Skin epidermis (tissue), 12 donors: ENCODE results near the gene YBX1.
A peak's percentile ranks its signal among the peaks of the same experiment; 100 is the strongest.

Experiments used
- H3K27ac ChIP-seq, 21 experiments: fragments of 200-600 bp; sonication (generic) in 11 of 21; one replicate each; pipeline ENCODE4 v1.5.0; 2020; ENCODE audit warnings: mild to moderate bottlenecking in 3 of 21, inconsistent platforms in 2 of 21, moderate library complexity in 2 of 21
- H3K4me3 ChIP-seq, 7 experiments: fragments of 200-600 bp; sonication (generic) in 2 of 7; one replicate each; pipeline ENCODE4 v1.5.0; 2020; ENCODE audit warnings: inconsistent platforms in 2 of 7, mild to moderate bottlenecking in 2 of 7, moderate library complexity in 1 of 7

Gene YBX1

DNA sequence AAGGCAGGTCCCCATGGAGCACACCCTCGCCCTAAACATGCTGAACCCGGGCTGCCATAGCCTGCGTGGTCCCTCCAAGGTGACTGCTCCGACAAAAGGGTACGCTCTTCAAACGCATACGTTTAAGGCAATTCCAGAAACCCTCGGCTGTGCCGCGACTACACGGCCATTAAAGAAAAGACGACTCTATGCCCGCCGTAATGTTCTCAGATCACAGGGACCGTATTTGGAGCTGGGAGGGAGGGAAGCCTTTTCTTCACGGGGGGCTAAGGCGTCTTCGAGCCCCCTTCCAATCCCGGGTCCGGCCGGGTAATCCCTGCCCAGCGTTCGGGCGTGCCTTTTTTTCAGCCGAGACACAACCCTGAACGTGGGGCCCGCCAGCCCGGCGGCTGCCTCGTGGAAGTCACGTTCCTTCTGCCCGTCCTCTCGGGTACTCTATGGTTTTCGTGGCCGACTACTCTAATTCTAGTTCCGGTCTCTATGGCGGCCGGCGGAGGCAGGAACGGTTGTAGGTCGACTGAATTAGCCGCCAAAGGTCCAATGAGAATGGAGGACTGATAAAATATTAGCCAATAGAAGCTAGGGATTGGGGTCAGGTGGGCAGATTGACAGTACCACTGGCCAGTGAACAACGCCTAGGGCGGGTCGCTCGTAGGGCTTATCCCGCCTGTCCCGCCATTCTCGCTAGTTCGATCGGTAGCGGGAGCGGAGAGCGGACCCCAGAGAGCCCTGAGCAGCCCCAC is at the start of gene YBX1:
YBX1 (plus strand) TSS at position 678 of the 743 bp plus-strand sequence. CDS start 148 bp downstream, outside the sequence.
- peak within 1 kb of the TSS; percentile 64 to 98 (median 90) for H3K4me3 ChIP-seq
- peak within 1 kb of the TSS; percentile 79 to 100 (median 95) for H3K27ac ChIP-seq

DNA sequence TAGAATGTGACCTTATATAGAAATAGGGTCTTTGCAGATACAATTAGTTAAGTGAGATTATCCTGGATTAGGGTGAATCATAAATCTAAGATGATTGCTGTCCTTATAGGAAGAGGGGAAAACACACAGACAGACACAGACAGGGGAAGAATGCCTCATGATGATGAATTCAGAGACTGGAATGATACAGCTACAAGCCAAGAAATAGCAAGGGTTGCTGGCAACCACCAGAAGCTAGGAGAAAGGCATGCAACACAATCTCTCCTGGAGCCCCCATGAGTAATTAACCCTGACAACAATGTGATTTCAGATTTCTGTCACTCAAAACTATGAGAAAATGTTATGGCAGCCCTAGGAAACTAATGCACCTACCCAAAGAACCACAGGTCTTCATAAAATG is 43.1 kb upstream of the YBX1 start:
- Histone ChIP-seq H3K4me3 (no peak overlapping the region), H3K27ac (no peak overlapping the region)

DNA sequence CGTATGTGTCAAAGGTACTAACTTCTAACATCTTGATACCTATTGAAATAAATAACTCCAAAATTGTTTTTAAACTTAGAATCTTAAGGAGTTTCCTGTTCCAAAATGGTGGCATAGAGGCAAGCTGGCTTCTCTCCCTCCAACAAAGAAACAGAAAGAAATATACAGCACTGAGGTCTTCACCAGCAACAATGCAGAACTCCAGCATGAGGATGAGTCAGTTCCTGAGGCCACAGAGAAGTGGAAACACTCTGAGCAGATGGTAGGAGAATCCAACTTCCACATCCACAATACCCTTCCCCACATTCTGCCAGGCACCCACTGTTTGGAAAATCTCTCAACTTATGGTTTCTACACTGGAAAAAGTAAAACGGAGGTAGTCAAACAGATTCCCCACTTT is 36.2 kb upstream of the YBX1 start:
- Histone ChIP-seq H3K27ac (no peak overlapping the region), H3K4me3 (no peak overlapping the region)

DNA sequence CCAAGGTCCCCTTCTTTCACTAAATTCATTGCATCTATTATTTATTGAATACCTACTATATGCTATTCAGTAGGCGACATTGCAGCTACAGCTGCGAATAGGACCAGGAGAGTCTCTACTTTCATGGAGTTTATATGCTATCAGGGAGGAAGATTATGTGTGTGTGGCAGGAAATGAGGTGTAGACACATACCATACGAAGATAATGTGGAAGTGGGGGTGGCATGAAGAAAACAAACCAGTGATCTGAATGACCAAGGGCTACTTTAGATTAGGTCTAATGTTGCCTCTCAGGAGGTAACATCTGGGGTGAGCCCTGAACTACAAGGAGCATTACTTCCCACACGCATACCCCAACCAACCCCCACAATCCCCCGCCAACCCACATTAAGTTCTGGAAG is 25.0 kb upstream of the YBX1 start:
- Histone ChIP-seq H3K4me3 (peak overlapping the region in 2 of 7 experiments; percentile 61 to 70), H3K27ac (peak overlapping the region in 11 of 21 experiments; percentile 70 to 91 (median 83))

DNA sequence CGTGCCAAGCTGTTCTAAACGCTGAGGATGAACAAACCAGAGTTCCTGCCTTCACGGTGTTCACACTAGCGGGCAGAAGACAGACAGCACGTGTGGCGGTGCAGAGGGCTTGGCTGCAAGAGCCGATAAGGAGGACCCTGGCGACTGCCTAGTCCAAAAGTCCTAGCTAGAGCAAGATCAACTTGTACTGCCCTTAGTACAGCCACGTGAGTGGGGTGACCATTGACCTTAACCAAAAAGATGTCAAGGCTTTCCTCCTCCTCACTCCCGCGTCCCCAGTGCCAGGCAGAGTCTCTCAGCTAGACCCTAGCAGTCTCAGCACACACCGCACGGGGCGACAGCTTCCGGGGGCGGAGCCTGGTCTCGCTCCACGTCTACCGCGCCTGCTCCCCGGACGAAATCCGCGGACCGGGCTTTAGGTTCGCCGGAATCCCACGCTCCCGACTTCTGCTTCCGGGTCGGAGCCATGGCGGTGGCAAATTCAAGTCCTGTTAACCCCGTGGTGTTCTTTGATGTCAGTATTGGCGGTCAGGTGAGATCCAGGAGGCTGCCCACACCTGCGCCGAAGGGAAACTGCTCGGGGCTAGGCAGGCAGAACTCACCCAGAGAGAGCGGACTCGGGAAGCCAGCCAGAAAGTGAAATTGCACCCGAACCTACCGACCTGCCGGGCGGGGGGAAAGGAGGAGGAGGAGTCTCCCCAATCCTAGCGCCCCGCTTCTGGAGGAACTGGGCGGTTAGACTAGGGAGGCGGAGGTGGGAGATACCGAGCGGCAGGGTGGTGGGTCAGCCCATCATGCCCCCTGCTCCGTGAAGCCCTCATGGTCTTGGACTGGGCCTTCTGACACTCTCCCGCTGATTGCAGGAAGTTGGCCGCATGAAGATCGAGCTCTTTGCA is 24.0 kb upstream of the YBX1 start, which contains the start of gene PPIH:
PPIH (plus strand) TSS at position 443 of the 896 bp plus-strand sequence; CDS start at position 467, 24 bp downstream.
- Histone ChIP-seq H3K27ac (peak within 1 kb of the TSS in 20 of 21 experiments; percentile 59 to 92 (median 82)), H3K4me3 (peak within 1 kb of the TSS; percentile 58 to 94 (median 73))

DNA sequence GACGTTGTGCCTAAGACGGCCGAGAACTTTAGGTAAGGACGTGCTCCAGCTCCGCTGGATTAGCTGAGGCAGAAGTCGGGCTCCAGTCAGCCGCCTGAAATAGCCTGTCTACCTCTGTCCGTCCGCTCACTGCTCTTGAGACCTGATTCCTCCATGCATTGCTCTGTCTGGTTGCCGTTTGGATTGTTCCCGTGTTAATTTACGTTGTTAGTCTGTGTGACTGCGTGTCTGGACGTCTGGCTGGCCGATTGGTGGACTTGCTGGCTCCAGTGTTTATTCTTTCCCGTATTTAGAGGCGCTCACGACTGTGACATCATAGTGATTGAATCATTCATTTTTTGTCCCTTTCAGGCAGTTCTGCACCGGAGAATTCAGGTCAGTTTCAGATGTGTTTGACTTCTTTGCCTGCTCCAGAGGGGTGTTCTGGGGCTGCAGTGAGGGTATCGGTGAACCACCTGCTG is 23.3 kb upstream of the YBX1 start:
- Histone ChIP-seq H3K4me3 (peak overlapping the region; percentile 58 to 94 (median 73)), H3K27ac (peak overlapping the region in 20 of 21 experiments; percentile 41 to 92 (median 82))

DNA sequence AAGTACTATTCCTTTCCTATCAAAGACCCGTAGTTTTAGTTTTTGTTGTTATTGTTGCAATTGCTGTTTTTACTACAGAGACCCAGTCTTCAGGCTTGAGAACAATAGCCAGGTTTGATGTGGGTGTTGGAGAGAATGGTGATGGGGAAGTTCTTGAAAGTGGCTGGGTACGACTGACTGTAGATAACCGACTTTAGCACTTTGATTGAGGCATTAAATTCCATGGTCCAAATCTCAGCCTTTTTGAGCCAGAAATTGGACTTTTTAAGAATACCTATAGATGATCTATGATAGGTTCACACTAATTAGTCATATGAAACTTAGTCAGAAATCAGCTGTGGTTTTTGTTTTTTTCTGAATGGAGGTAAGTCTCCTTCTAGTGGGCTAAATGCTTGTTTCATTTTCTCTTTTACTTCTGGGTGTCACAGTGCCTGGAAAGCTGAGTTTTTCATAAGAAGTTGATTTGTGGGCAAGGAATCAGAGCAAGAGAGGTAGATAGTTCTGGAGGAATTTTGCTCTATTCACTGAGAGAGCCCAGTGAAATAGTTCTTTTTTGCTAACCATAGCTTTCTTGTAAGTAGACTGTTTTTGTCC is 21.2 kb upstream of the YBX1 start:
- Histone ChIP-seq H3K27ac (no peak overlapping the region), H3K4me3 (no peak overlapping the region)

DNA sequence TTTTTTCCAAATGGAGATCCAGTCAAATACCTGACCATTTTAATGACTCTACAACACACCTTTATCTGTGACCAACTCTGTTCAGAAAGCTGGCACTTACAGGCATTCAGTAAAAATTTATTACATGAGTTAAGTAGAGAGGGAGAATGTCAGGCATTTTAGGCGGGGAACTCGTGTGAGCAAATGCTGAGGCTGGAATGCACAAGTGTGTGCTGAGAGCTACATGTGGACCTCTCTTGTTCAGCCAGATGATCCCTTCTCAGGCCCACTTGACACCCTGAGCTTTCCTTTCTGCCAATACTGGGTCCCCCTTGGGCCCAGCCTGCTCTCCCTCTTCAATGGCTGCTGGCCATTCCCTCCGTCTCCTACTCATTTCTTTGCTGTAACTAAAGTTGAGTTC is 12.3 kb upstream of the YBX1 start:
- H3K27ac ChIP-seq = no peak overlapping the region

DNA sequence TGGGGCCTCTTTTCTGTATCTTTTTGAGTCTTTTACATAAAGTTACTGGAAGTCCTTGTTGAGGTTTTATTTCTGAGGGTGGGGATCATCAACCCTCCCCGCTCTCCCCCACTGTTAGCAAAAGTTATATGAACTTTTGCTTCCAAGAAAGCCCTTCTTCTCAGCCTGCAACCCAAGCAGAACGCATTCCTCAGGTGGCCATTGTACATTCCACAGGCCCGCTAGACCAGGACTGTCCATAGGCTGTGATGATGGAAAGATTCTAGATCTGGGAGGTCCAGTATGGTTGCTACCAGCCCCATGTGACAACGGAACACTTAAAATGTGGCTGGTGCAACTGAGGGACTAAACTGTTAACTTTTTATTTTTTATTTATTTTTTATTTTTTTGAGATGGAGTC is 11.8 kb upstream of the YBX1 start:
- H3K27ac ChIP-seq = no peak overlapping the region
- no peak overlapping the region for H3K4me3 ChIP-seq

More for the DNA sequence above, 12.3 kb upstream of the YBX1 start:
- no peak overlapping the region for H3K4me3 ChIP-seq

DNA sequence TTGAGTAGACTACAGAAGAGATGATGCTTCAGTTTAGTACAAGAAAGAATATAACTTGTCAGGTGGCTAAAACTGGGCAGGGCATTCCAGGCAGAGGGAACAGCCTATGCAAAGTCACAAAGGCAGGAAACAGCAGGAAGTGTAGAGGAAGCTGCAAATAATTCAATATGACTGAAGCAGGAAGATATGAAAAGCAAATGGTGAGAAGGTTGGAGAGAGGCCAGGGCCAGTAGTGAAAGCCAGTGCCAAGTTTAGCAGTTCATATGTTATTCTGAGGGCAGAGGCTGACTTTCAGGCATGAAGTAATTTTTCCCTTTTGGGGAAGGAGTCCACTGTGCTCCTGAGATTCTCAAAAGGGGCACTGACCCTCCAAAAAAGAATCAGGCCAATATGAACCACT is 8.0 kb upstream of the YBX1 start:
- Histone ChIP-seq H3K4me3 (no peak overlapping the region), H3K27ac (peak overlapping the region in 1 of 21 experiments; percentile 30)

DNA sequence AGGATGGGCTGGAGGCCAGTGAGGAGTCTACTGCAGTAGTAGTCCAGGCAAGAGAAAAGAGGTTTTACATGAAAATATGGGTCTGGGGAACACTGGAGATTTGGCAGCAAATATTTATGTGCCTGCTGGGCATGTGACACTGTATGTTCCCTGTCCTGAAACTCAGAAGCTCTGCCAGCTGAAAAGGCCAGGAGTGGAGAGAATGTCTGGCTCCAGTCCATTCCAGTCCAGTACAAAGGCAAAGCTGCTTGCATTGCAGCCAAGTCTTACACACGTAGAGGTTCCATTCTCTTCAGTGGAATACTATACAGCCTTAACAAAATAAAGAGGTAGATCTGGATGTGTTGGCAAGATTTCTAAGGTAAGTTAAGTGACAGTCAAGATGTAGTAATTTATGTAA is 7.5 kb upstream of the YBX1 start:
- H3K27ac ChIP-seq = peak overlapping the region in 1 of 21 experiments; percentile 30
- H3K4me3 ChIP-seq = no peak overlapping the region

DNA sequence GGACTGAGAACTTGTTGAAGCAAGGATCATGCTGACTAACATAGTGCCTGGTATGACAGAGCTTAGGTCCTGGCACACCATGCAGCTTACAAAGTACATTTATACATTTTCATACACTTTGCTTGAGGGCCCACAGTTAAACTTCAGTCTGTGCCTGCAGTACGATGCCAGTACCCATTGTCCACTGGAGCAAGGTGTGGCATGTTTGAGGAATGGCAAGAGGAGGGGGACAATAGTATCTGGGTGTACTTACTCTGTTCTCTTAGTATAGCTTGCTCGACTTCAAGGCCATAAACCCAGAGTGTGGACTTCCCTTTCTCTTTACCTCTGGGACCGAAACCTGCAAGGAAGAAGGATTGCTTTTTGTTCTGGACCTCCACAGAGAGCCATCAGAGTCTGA is 6.8 kb upstream of the YBX1 start:
- H3K4me3 ChIP-seq = no peak overlapping the region
- H3K27ac ChIP-seq = no peak overlapping the region

DNA sequence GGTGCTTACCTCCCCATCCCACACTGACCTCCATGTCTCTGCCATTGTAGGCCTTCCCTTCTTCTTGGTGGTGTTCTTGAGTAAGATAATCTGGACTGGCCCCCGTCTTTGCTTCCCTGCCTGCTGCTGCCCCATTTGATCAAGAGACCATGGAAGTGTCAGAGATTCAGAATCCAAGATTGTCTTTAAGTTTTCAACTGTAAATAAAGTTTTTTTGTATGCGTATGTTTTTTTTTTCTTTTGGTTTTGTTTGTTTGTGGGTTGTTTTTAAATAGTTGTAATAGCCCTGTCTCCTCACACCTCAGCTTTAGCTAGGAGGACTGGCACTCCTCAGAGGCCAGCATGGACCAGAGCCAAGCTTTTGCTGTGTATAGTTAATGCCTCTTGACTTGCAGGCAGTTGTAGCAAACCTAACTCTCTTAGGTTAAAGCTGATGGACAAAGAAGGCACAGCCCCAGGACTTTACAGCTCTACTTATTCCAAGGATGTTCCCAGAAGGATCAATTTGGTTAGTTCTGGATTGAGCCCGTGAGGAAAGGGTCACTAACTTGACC is 5.6 kb upstream of the YBX1 start:
- Histone ChIP-seq H3K4me3 (no peak overlapping the region), H3K27ac (no peak overlapping the region)

DNA sequence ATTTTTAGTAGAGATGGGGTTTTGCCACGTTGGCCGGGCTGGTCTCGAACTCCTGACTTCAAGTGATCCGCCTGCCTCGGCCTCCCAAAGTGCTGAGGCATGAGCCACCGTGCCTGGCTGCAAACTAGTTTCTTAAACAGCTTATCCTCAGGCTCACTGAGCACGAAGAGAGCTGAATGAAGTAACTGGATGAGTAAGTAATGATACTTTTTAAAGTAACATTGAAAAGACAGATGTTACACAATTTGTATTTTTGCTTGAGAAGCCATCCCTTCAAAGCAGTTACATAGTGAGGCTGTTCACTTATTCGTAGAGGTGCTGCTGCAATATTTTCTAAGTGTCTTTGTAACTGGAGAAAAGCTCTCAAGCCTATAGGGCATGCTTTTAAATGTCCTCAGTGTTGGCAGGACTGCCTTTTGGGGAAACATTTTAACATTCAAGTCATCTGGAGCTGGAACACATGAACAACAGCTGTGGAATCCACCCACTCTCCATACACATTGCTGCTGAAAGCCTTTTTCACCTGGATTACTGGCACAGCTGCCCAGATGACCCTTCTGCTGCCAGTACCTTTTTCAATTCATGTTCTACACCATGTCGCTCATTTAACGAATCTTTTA is 2.7 kb upstream of the YBX1 start:
- Histone ChIP-seq H3K27ac (no peak overlapping the region), H3K4me3 (no peak overlapping the region)

DNA sequence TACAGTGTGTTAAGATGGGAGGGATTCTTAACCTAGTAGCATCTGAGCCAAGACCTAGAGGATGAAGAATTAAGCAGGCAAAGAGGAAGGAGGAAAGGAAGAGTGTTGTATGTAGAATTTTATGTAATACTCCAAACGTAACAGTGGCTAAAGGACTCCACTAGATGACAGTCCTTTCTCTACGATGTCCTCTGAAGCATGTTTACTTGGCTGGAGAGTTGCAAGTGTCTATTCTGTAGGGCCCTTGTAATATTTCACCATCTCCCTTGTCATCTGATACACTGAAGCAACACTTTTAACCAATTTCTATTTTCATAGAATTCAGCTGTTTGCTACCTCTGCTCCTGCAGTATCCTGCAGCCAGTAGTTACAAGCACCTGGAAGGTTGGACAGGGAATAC is 2.2 kb upstream of the YBX1 start:
- H3K4me3 ChIP-seq = no peak overlapping the region
- no peak overlapping the region for H3K27ac ChIP-seq

DNA sequence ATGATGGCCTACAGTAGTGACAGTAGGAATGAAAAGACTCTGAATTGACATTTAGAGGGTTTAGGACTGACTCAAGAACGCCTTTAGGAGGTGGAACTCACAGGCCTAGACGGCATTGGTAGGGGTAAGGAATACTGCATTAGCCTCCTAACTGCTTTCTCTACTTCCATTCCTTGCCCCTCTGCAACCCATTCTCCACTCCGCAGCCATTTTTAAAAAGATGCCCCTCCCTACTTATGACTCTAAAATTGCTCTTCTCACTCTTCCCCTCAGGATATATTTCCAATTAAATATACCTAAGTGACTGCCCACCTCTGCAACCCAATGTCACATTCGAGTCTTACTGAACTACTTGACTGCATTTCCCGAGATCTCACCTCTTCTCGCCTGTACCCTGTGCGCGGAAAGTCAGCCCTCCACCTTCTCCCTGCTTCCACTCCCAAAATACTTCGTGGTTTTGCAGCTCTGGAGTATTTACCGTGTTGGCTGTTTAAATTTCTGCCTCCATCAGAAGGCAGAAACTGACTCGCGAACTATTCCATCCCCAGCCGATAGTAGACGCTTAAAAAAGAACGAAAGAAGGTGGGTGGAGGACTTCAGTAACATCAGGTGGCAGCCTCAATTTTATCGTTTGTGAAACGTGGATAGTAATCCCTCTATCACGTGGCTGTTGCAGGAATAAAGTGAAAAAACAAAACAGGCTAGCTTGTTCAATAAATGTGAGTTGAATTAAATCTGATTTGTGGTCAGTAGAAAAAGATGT is 1.1 kb upstream of the YBX1 start:
- peak overlapping the region; percentile 74 to 100 (median 93) for H3K27ac ChIP-seq
- peak overlapping the region; percentile 64 to 98 (median 90) for H3K4me3 ChIP-seq

DNA sequence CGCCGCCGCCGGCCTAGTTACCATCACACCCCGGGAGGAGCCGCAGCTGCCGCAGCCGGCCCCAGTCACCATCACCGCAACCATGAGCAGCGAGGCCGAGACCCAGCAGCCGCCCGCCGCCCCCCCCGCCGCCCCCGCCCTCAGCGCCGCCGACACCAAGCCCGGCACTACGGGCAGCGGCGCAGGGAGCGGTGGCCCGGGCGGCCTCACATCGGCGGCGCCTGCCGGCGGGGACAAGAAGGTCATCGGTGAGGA is 193 bp downstream of the YBX1 start:
- peak overlapping the region; percentile 79 to 100 (median 95) for H3K27ac ChIP-seq
- H3K4me3 ChIP-seq = peak overlapping the region; percentile 64 to 98 (median 90)

DNA sequence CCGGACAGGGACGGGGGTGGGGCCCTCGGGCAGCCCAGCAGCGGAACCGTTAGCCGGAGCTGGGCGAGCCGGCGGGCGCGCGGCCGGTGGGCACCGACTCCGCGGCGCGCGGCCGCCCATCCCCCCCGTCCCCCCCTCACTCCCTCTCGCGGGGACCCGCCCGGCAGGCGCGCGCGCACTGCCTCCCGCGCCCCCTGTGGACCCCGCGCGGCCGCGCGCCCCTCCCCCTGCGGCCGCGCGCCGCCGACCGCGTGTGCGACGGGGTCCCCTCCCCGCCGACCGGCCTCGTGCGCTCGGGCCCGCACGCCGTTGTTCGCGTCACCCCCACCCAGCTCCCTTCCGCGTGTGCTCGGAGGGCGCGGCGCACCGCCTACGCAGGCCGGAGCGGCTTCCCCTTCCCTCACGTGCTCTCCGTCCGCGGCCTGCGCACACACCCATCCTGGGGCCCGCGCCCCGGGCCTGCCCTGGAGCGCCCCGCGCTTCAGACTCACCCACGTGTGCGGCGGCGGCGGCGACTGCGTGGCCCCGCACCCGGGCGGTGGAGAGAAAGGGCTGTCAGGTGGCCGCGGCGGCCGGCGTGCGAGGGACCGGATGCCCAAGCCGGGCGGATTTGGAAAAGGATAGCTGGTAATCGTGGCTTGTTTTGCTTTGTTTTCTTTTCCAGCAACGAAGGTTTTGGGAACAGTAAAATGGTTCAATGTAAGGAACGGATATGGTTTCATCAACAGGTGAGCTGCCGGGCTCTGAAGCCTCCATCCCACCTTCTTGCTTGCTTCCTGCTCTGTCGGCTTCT is 717 bp downstream of the YBX1 start:
- Histone ChIP-seq H3K27ac (peak overlapping the region; percentile 79 to 100 (median 95)), H3K4me3 (peak overlapping the region; percentile 64 to 98 (median 90))
